BLaER1 (cell line): Measurements from ENCODE around the gene CHAC1.
A peak's percentile ranks its signal among the peaks of the same experiment; 100 is the strongest.

Experiments
- H3K27ac ChIP-seq: shearing (Covaris generic); formaldehyde crosslinking; 2 replicates; pipeline ENCODE4 v1.8.1; 2022
- H3K27me3 ChIP-seq: shearing (Covaris generic); formaldehyde crosslinking; 2 replicates; pipeline ENCODE4 v1.8.1; 2022
- H3K36me3 ChIP-seq: shearing (Covaris generic); formaldehyde crosslinking; 2 replicates; pipeline ENCODE4 v1.8.1; 2022
- H3K4me1 ChIP-seq: shearing (Covaris generic); formaldehyde crosslinking; 2 replicates; pipeline ENCODE4 v1.8.1; 2022
- H3K4me2 ChIP-seq: shearing (Covaris generic); formaldehyde crosslinking; 2 replicates; pipeline ENCODE4 v1.8.1; 2022
- H3K4me3 ChIP-seq: shearing (Covaris generic); formaldehyde crosslinking; 2 replicates; pipeline ENCODE4 v1.8.1; 2022
- H3K9ac ChIP-seq: shearing (Covaris generic); formaldehyde crosslinking; 2 replicates; pipeline ENCODE4 v1.8.1; 2022
- H3K9me3 ChIP-seq: shearing (Covaris generic); formaldehyde crosslinking; 2 replicates; pipeline ENCODE4 v1.8.1; 2022
- H4K20me1 ChIP-seq: shearing (Covaris generic); formaldehyde crosslinking; 2 replicates; pipeline ENCODE4 v1.8.1; 2022
- Cebpa-rat ChIP-seq: shearing (Covaris generic); IDR thresholded peaks from 2 replicates; pipeline ENCODE4 v1.8.1; 2022

CHAC1 gene

DNA sequence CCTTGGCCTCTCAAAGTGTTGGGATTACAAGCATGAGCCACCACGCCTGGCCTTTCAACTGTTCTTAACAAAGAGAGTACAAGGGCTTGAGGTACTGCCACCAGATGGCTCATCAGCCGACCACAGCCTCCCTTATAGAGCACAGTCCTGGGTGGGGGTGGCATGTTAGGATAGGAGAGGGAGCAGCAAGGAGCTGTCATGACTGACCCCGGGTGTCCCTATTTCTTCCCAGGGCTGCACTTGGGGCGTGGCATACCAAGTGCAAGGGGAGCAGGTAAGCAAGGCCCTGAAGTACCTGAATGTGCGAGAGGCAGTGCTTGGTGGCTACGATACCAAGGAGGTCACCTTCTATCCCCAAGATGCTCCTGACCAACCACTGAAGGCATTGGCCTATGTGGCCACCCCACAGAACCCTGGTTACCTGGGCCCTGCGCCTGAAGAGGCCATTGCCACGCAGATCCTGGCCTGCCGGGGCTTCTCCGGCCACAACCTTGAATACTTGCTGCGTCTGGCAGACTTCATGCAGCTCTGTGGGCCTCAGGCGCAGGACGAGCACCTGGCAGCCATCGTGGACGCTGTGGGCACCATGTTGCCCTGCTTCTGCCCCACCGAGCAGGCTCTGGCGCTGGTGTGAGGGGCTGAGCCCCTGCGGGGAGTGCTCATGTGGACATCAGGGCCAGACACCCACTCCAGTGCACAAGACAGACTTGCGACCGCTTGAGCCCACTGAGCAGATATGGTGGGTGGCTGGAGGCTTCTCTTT is 2.1 kb downstream of the CHAC1 start:
- TF ChIP-seq Cebpa-rat, result no peak
- Histone ChIP-seq H3K36me3 (peaks cover 24% of the 10 kb centered on the region), H3K4me1 (peaks cover 60% of the 10 kb centered on the region), H3K4me2 (peak overlapping the region; percentile 88), H3K27me3 (no peaks in the 10 kb centered on the region), H3K27ac (no peak overlapping the region), H4K20me1 (peaks cover 34% of the 10 kb centered on the region; the same call in 1 of the 2 replicates), H3K4me3 (no peak overlapping the region), H3K9me3 (no peaks in the 10 kb centered on the region), H3K9ac (0 out of 2 replicates have a peak overlapping the region, but pooled peaks have one; percentile 27)

DNA sequence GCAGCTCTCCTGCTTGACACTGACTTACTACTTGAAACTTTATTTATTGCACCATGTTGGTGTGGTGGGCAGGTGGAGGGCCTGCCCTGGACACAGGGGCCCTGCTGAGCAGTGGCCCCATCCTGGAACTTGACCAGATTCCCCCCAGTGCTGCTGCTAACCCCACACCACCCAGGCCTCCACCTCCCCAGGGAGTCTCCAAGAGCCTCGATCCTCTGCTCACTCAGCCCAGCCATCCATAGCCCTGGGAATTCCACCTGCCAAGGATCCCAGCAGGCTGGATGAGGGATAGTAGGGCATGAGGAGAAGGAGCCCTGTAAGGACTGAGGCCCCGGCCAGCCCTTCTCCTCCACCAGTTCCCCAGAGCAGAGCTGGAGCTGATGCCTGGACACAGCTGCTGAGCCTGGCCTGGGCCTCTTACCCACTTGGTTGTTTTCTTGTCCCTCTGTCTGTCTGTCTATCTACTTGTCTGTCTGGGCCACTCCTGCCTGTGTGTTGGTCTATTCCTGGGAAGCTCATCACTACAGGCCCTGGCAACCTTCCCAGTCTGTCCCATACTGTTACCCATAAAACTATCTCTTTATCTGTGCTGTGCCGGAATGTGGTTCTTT is 2.8 kb downstream of the CHAC1 start:
- no peak overlapping the region for H3K27ac ChIP-seq
- peaks cover 24% of the 10 kb centered on the region for H3K36me3 ChIP-seq
- peak overlapping the region; percentile 88; the same call in 1 of the 2 replicates for H3K4me2 ChIP-seq
- H4K20me1 ChIP-seq, result peaks cover 34% of the 10 kb centered on the region; the same call in 1 of the 2 replicates
- H3K27me3 ChIP-seq, result no peaks in the 10 kb centered on the region
- no peaks in the 10 kb centered on the region for H3K9me3 ChIP-seq
- H3K4me3 ChIP-seq, result no peak overlapping the region; the same call in 1 of the 2 replicates
- peaks cover 60% of the 10 kb centered on the region for H3K4me1 ChIP-seq
- TF ChIP-seq Cebpa-rat, result no peak
- H3K9ac ChIP-seq, result 0 out of 2 replicates have a peak overlapping the region, but pooled peaks have one; percentile 27

GRCh38 chr15:40956541-40956982 is 3.3 kb downstream of the CHAC1 start:
- no peak overlapping the region for H3K4me3 ChIP-seq
- TF ChIP-seq Cebpa-rat, result no peak
- H4K20me1 ChIP-seq, result peaks cover 34% of the 10 kb centered on the region; the same call in 1 of the 2 replicates
- no peaks in the 10 kb centered on the region for H3K9me3 ChIP-seq
- peak overlapping the region; percentile 88; the same call in 1 of the 2 replicates for H3K4me2 ChIP-seq
- H3K27ac ChIP-seq, result no peak overlapping the region
- H3K27me3 ChIP-seq, result no peaks in the 10 kb centered on the region
- 0 out of 2 replicates have a peak overlapping the region, but pooled peaks have one; percentile 27 for H3K9ac ChIP-seq
- H3K4me1 ChIP-seq, result peaks cover 60% of the 10 kb centered on the region
- H3K36me3 ChIP-seq, result peaks cover 24% of the 10 kb centered on the region

DNA sequence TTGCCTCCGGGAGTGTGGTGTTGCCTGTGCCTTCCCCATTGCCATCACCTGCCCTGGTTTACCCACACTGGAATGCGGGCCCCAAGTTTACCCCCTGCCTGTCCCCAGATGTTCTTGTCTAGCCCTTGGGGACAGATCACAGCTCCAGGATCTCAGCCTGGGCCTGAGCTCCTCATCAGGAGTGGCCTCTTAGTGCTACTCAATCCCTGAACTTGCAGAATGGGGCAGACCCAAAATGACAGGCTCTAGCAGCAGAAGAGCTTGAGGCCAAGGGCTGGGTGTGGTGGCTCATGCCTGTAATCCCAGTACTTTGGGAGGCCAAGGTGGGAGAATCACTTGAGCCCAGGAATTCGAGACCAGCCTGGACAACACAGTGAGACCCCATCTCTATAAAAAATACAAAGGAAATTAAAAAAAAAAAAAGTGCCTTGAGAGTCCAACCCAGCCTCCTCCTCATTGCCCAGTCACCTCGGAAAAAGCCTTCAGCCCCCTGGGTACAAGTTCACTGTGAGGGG is 3.8 kb downstream of the CHAC1 start:
- Histone ChIP-seq H4K20me1 (peaks cover 34% of the 10 kb centered on the region; the same call in 1 of the 2 replicates), H3K27ac (no peak overlapping the region), H3K36me3 (peaks cover 24% of the 10 kb centered on the region), H3K4me3 (no peak overlapping the region), H3K4me2 (0 out of 2 replicates have a peak overlapping the region, but pooled peaks have one; percentile 88), H3K9me3 (no peaks in the 10 kb centered on the region), H3K27me3 (no peaks in the 10 kb centered on the region), H3K4me1 (peaks cover 55% of the 10 kb centered on the region), H3K9ac (no peak overlapping the region)
- TF ChIP-seq Cebpa-rat, result no peak

DNA sequence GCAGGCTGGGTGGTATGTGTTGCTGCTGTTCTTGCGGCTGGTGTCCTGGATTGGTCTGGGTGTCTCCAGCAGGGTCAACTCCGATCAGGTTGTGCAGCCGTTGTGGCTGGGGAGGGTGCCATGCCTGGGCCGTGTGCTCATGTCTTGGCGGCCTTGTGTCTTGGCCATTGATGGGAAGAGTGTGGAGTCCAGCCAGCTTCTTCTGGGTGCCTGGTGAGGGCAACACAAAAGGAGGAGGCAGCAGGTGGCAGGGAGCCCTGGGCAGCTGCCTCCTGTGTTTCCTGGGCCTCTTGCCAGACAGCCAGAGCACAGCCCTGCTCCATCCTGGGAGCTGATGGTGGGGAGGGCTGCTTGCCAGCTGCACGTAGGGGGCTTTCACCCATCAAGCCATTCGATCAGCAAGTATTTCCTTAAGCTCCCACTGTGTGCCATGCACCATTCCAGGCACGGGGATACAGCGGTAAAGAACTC is 4.3 kb downstream of the CHAC1 start:
- TF ChIP-seq Cebpa-rat, result no peak
- Histone ChIP-seq H3K27me3 (no peaks in the 10 kb centered on the region), H4K20me1 (peaks cover 34% of the 10 kb centered on the region; the same call in 1 of the 2 replicates), H3K9me3 (peaks cover 3% of the 10 kb centered on the region; the same call in 1 of the 2 replicates), H3K4me1 (peaks cover 50% of the 10 kb centered on the region), H3K36me3 (peaks cover 24% of the 10 kb centered on the region), H3K4me3 (no peak overlapping the region), H3K4me2 (peak overlapping the region; percentile 88; the same call in 1 of the 2 replicates), H3K9ac (no peak overlapping the region), H3K27ac (no peak overlapping the region)

DNA sequence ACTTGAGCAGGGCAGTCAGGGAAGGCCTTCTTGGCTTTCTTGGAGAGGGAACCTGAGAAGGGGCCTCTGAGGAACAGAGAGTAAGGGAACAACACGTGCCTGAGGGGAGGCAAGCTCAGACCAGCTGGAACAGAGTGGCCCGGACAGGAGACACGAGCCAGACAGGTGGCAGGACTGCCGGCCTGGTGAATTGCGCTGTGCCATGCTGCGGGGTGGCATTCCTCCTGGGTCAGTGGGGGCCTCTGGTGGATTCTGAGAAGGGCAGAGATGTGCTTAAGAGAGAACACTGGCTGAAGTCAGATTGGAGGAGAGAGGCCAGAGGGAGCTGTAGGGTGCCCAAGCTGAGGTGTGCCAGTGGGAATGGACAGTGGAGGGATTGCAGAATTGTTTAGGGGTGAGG is 4.9 kb downstream of the CHAC1 start:
- Histone ChIP-seq H4K20me1 (peaks cover 34% of the 10 kb centered on the region; the same call in 1 of the 2 replicates), H3K4me3 (no peak overlapping the region), H3K4me2 (no peak overlapping the region), H3K27ac (no peak overlapping the region), H3K4me1 (peaks cover 48% of the 10 kb centered on the region), H3K27me3 (no peaks in the 10 kb centered on the region), H3K36me3 (peaks cover 24% of the 10 kb centered on the region), H3K9me3 (peaks cover 4% of the 10 kb centered on the region; the same call in 1 of the 2 replicates), H3K9ac (no peak overlapping the region)
- no peak for TF ChIP-seq Cebpa-rat

DNA sequence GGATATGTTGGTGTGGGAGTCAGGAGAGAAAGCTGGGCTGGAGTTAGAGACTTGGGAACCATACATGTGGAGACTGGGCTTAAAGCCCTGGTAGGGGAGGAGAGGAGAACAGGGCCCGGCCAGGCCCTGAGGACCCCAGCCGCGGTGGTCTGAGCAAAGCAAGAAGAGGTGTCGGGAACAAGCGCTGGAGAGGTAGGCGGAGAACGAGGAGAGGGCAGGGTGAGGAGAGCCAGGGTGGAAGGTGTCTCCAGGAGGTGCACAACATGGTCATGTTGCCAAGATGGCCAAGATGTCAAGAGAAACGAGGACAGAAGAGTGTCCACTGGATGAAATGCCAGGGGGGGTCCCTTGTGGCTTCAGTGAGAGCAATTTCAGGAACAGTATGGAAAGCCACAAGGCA is 5.5 kb downstream of the CHAC1 start:
- no peaks in the 10 kb centered on the region for H3K27me3 ChIP-seq
- H3K4me3 ChIP-seq, result no peak overlapping the region
- H3K36me3 ChIP-seq, result peaks cover 24% of the 10 kb centered on the region
- no peak overlapping the region for H3K27ac ChIP-seq
- no peak overlapping the region for H3K4me2 ChIP-seq
- peaks cover 34% of the 10 kb centered on the region; the same call in 1 of the 2 replicates for H4K20me1 ChIP-seq
- peaks cover 4% of the 10 kb centered on the region; the same call in 1 of the 2 replicates for H3K9me3 ChIP-seq
- no peak overlapping the region for H3K9ac ChIP-seq
- no peak for TF ChIP-seq Cebpa-rat
- peaks cover 44% of the 10 kb centered on the region for H3K4me1 ChIP-seq

- H3K4me2 ChIP-seq, result no peak overlapping the region
- H3K36me3 ChIP-seq, result peaks cover 24% of the 10 kb centered on the region
- peaks cover 34% of the 10 kb centered on the region; the same call in 1 of the 2 replicates for H4K20me1 ChIP-seq
- no peak overlapping the region for H3K9ac ChIP-seq
- H3K27me3 ChIP-seq, result no peaks in the 10 kb centered on the region
- peaks cover 36% of the 10 kb centered on the region for H3K4me1 ChIP-seq
- H3K9me3 ChIP-seq, result peaks cover 4% of the 10 kb centered on the region; the same call in 1 of the 2 replicates
- TF ChIP-seq Cebpa-rat, result no peak
- H3K27ac ChIP-seq, result no peak overlapping the region
- H3K4me3 ChIP-seq, result no peak overlapping the region
Observed at GRCh38 chr15:40959331-40960141, 6.3 kb downstream of the CHAC1 start.
